Upper lobe of left lung (tissue), 4 donors: ENCODE measurements around the gene CIITA.

Source experiments
- CTCF ChIP-seq, 6 experiments: fragments of 450-650 bp in 4 of 6; fragments of 200-600 bp in 2 of 6; sonication (generic) in 2 of 6; IDR thresholded peaks; one replicate each; pipeline ENCODE4 v1.5.1; 2016 to 2019; ENCODE audit warnings: antibody characterized with exemption in 6 of 6
- EP300 ChIP-seq, 4 donors: sonication (generic); formaldehyde crosslinking; IDR thresholded peaks; one replicate each; pipeline ENCODE4 v1.5.1; 2017; ENCODE audit warnings: antibody characterized with exemption in 4 of 4, control low read depth in 2 of 4
- POLR2AphosphoS5 ChIP-seq, 2 donors: sonication (generic); formaldehyde crosslinking; IDR thresholded peaks; one replicate each; pipeline ENCODE4 v1.5.1; 2017; ENCODE audit warnings: antibody characterized with exemption in 2 of 2

- TF ChIP-seq CTCF (IDR thresholded peaks at IDR 0.05) (peak in 4 of 6 experiments; percentile 24 to 71 (median 48)), POLR2AphosphoS5 (IDR thresholded peaks at IDR 0.05) (peak; percentile 75 to 92), EP300 (IDR thresholded peaks at IDR 0.05) (no peak)
Observed at GRCh38 chr16:10942352-10943063, 65.5 kb downstream of the CIITA start, which contains the start of gene DEXI.
